Uterus (tissue), 2 donors: Measurements from ENCODE around the gene SPRY4.

Source experiments
- POLR2A ChIP-seq, 2 donors: fragments of 450-650 bp; IDR thresholded peaks; one replicate each; pipeline ENCODE4 v1.6.1; 2016; ENCODE audit warnings: antibody characterized with exemption in 2 of 2, mild to moderate bottlenecking in 1 of 2, moderate library complexity in 1 of 2
- TF ChIP-seq, protein P1 (sequence below), 4 experiments: fragments of 200-600 bp in 2 of 4; fragments of 450-650 bp in 2 of 4; sonication (generic) in 2 of 4; IDR thresholded peaks; one replicate each; pipeline ENCODE4 v1.5.1; 2016 to 2019; ENCODE audit warnings: antibody characterized with exemption in 4 of 4, mild to moderate bottlenecking in 2 of 4, moderate library complexity in 1 of 4

DNA sequence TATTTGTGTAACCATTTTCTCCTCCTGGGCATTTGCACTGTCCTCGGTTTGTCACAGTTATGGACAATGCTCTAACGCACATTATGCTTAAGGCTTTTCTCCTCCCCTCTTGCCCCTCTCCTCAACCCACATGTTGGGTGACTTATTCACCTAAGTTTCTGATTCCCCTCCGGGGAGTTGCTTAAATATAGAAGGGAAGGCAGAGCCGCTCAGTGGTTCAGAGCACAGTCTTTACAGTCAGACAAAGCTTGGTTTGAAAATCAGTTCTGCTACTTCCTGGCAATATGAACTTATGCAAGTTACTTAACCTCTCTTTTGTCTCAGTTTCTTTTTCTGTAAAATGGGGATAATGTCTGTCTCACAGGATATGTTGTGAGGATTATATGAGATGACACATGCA is 41.2 kb upstream of the SPRY4 start:
- no peak for TF ChIP-seq POLR2A (IDR thresholded peaks at IDR 0.05)
- TF ChIP-seq, protein P1, sequence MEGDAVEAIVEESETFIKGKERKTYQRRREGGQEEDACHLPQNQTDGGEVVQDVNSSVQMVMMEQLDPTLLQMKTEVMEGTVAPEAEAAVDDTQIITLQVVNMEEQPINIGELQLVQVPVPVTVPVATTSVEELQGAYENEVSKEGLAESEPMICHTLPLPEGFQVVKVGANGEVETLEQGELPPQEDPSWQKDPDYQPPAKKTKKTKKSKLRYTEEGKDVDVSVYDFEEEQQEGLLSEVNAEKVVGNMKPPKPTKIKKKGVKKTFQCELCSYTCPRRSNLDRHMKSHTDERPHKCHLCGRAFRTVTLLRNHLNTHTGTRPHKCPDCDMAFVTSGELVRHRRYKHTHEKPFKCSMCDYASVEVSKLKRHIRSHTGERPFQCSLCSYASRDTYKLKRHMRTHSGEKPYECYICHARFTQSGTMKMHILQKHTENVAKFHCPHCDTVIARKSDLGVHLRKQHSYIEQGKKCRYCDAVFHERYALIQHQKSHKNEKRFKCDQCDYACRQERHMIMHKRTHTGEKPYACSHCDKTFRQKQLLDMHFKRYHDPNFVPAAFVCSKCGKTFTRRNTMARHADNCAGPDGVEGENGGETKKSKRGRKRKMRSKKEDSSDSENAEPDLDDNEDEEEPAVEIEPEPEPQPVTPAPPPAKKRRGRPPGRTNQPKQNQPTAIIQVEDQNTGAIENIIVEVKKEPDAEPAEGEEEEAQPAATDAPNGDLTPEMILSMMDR (IDR thresholded peaks at IDR 0.05) = no peak
